Lung microvascular endothelial cell (primary cell): ENCODE measurements around the gene CREB5. TPM values are rescaled to one million over a fixed set of nuclear protein-coding genes. Genes with fewer than 3 reads are reported as not detected.
"Not testable (repeated sequence)": the region's sequence is repeated elsewhere in the genome, so short reads cannot be mapped to it uniquely, and the experiment has no call there.

ENCODE experiments used
- DNase-seq, 2 donors: peaks; one replicate each; pipeline versions ENCODE4 v3.0.0 to v3.0.0-alpha.2; 2010; ENCODE audit warnings: low read depth in 2 of 2
- total RNA-seq: library from RNA; depleted of rRNA; stranded (reverse); fragments of >200 nt; gene quantifications from 2 replicates; pipeline ENCODE4 v1.2.1, GENCODE V29; 2014

Gene CREB5
- total RNA-seq, 1 donor from 2014 or later: 3.2 TPM

GRCh38 chr7:28771906-28772622 is 359.7 kb downstream of the CREB5 start:
- DNase-seq: no peak

GRCh38 chr7:28773423-28774145 is 361.3 kb downstream of the CREB5 start:
- DNase-seq: no peak

- no peak for DNase-seq
Observed at GRCh38 chr7:28774261-28774988, 362.1 kb downstream of the CREB5 start.

- DNase-seq: no peak
Observed at GRCh38 chr7:28776463-28777157, 364.3 kb downstream of the CREB5 start.

- DNase-seq: peak in 1 of 2 donors; percentile 8
Observed at GRCh38 chr7:28778786-28779185, 366.5 kb downstream of the CREB5 start.

- DNase-seq: no peak
Observed at GRCh38 chr7:28779954-28780353, 367.6 kb downstream of the CREB5 start.

- DNase-seq: no peak
Observed at GRCh38 chr7:28782362-28782761, 370.0 kb downstream of the CREB5 start.

- DNase-seq: no peak
Observed at GRCh38 chr7:28784171-28784902, 372.0 kb downstream of the CREB5 start.

- DNase-seq: no peak
Observed at GRCh38 chr7:28785041-28785995, 373.0 kb downstream of the CREB5 start.

GRCh38 chr7:28786156-28786555 is 373.8 kb downstream of the CREB5 start:
- DNase-seq: not testable (repeated sequence)

GRCh38 chr7:28787106-28787505 is 374.8 kb downstream of the CREB5 start:
- no peak for DNase-seq

GRCh38 chr7:28790467-28790866 is 378.1 kb downstream of the CREB5 start:
- DNase-seq: no peak

- DNase-seq: no peak
Observed at GRCh38 chr7:28792858-28793257, 380.5 kb downstream of the CREB5 start.

- no peak for DNase-seq
Observed at GRCh38 chr7:28793381-28794085, 381.2 kb downstream of the CREB5 start.

- DNase-seq: no peak
Observed at GRCh38 chr7:28798274-28798673, 386.0 kb downstream of the CREB5 start.

GRCh38 chr7:28799619-28800018 is 387.3 kb downstream of the CREB5 start:
- no peak for DNase-seq

GRCh38 chr7:28800150-28800549 is 387.8 kb downstream of the CREB5 start:
- DNase-seq: no peak

- no peak for DNase-seq
Observed at GRCh38 chr7:28802450-28802849, 390.1 kb downstream of the CREB5 start.

- no peak for DNase-seq
Observed at GRCh38 chr7:28804157-28804556, 391.8 kb downstream of the CREB5 start.
